ENCODE measurements around the gene PPP1R15A.
A peak's percentile ranks its signal among the peaks of the same experiment; 100 is the strongest.
"Not testable (repeated sequence)": the region's sequence is repeated elsewhere in the genome, so short reads cannot be mapped to it uniquely, and the experiment has no call there.

The PPP1R15A gene

GRCh38 chr19:48872182-48872883 is at the start of gene PPP1R15A:
PPP1R15A (plus strand) TSS chr19:48872421; CDS start chr19:48873234, 813 bp downstream.
- DNase-seq = peak; percentile 86

DNA sequence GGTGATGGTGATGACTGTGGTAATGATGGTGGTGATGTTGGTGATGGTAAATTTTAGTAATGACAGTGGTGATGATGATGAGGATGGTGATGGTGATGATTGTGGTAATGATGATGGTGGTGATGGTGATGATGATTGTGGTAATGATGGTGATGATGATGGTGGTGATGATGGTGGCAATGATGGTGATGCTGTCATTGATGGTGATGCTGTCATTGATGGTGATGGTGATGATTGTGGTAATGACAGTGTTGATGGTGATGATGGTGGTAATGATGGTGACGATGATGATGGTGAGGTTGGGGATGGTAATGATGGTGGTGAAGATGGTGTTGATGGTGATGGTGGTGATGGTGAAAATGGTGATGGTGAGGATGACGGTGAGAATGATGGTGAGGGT is 49.7 kb upstream of the PPP1R15A start:
- no peak for DNase-seq

- DNase-seq = no peak
Observed at GRCh38 chr19:48826606-48827020, 45.6 kb upstream of the PPP1R15A start.

DNA sequence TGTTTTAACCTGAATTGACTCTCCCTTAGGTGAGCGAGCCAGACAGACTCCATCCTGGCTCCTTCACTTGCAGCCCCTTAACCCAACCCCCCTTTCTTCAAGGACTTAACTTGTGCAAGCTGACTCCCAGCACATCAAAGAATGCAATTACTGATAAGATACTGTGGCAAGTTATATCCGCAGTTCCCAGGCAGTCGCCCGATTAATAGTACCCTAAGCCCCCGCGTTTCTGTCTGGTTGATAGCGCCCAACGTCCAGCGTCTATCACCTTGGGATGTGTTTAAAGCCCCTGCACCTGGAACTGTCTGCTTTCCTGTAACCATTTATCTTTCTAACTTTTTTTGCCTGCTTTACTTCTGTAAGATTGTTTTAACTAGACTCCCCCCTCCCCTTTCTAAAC is 42.1 kb upstream of the PPP1R15A start:
- DNase-seq = no peak

DNA sequence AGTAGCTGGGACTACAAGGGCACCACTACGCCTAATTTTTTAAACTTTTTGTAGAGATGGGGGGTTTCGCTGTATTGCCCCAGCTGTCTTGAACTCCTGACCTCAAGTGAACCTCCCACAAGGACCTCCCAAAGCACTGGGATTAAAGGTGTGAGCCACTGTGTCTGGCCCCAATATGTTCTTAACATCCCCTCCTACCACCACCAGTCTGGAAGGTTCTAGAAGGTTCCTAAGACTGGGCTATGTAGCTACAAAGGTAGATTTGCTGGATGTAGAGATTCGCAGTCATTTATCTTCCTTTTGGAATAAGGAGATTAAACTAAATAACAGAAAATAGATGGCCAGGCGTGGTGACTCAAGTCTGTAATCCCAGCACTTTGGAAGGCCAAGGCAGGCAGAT is 41.3 kb upstream of the PPP1R15A start:
- no peak for DNase-seq

DNA sequence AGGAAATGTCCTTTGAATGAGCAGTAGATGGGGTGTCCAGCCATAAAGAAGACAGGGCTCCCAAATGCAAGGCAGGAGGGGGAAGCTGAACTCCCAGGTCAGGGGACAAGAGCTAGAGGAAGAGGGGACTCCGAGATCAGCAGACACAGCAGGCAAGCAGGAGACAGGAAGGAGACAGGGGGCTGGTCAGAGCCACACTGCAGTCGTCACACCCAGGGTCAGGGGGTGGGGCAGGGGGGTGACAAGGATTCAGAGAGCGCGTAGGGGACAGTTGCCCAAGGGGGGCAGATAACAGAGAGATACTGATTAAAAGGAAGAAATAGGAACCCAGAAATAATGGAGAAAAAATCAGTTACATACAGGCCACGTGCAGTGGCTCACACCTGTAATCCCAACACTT is 39.2 kb upstream of the PPP1R15A start:
- DNase-seq = no peak

GRCh38 chr19:48833977-48834376 is 38.2 kb upstream of the PPP1R15A start:
- no peak for DNase-seq

GRCh38 chr19:48835734-48836088 is 36.5 kb upstream of the PPP1R15A start:
- DNase-seq = peak; percentile 61

DNA sequence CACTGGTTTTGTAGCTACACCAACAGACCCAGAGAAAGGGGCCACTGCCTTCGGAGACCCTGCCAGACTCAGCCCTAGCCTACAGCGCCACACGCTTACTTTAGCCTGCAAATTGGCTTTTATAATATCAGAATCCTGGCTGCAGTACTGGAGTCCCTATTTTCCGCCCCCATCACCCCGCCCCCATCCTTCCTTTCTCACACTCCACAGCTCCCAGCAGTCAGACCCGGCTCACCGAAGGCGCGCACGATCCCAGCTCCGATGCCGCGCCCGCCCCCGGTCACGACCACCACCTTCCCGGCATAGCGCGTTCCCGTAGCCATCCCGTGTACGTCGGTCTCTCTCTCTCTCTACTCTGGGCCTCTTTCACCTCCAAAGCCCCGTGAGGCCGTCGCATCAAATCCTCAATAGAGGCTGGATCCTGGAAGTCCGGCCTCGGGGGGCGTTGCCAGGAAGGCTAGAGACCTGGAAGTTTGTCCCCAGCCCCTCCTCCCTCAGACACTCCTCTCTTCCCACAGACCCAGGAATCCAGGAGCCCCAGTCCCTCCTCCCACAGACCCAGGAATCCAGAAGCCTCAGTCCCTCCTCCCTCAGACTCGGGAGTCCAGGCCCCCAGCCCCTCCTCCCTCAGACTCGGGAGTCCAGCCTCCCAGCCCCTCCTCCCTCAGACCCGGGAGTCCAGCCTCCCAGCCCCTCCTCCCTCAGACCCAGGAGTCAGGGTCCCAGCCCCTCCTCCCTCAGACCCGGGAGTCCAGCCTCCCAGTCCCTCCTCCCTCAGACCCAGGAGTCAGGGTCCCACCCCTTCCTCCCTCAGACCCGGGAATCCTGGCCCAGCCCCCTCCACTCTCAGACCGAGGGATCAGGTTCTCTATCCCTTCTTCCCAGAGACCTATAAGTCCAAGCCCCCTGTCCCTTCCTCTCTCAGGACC is 35.9 kb upstream of the PPP1R15A start, which contains the start of gene HSD17B14:
TSS of gene HSD17B14 (minus strand) at position 403 of the 929 bp plus-strand sequence. CDS start at position 323, 80 bp downstream.
- no peak for DNase-seq

- DNase-seq = peak; percentile 58
Observed at GRCh38 chr19:48837051-48837524, 35.1 kb upstream of the PPP1R15A start.

DNA sequence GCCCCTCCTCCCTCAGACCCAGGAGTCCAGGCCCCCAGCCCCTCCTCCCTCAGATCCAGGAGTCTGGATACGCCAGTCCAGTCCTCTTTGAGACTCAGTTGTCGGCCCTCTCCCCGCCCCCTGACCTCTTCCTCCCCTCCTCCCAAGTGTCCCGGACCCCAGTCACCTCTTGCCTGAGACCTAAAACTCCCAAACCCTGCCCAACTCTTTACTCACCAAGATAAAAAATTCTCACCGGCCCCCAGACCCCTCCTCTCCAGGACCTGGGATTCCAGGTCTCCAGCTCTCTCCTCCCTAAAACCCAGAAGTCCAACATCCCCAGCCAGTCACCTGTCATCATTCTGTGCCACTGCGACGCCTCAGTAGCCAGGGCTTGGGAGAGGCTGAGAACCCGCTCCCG is 34.5 kb upstream of the PPP1R15A start:
- no peak for DNase-seq

DNA sequence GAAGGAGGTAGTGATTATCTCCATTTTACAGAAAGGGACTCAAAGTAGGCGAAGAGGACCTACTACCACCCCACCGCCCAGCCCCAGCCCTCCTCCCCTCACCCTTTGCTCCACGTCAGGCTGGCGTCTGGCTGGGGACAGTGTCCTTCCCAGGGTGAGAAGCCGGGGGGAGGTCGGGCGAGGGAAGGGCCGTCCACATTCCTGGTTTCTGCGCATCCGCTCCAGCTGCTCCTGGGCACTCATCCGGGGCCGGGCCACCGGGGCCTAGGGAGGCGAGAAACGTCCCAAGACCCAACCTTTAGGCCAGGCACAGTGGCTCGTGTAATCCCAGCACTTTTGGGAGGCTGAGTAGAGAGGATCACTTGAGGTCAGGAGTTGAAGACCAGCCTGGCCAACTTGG is 31.2 kb upstream of the PPP1R15A start:
- no peak for DNase-seq

DNA sequence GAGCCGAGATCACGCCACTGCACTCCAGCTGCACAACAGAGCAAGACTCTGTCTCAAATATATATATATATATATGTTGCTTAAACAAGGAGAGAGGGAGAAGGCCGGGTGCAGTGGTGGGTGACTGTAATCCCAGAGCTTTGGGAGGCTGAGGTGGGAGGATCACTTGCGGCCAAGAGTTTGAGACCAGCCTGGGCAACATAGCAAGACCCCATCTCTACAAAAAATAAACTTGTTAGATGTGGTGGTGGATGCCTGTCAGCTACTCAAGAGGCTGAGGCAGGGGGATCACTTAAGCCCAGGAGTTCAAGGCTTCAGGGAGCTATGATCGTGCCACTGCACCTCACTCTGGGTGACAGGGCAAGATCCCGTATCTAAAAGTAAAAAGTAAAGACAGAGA is 30.6 kb upstream of the PPP1R15A start:
- no peak for DNase-seq

GRCh38 chr19:48842789-48843162 is 29.4 kb upstream of the PPP1R15A start:
- DNase-seq = no peak

GRCh38 chr19:48844472-48844871 is 27.7 kb upstream of the PPP1R15A start:
- DNase-seq = no peak

DNA sequence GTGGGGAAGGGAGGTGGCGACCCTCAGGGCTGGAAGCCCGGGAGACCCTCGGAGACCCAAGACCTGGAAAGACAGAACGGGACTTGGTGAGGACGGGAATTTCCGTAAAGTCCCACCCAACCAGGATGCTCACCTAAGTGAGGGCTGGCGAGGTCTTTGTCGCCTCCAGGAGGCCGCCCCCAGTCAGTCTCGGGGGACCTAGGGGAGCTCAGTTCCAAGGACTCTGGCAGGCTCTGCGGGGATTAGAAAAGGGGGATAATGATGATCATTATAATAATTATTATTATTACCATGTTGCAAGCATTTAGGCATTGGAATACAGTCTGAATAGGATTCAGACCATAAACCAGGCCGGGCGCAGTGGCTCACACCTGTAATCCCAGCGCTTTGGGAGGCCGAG is 26.8 kb upstream of the PPP1R15A start:
- no peak for DNase-seq

DNA sequence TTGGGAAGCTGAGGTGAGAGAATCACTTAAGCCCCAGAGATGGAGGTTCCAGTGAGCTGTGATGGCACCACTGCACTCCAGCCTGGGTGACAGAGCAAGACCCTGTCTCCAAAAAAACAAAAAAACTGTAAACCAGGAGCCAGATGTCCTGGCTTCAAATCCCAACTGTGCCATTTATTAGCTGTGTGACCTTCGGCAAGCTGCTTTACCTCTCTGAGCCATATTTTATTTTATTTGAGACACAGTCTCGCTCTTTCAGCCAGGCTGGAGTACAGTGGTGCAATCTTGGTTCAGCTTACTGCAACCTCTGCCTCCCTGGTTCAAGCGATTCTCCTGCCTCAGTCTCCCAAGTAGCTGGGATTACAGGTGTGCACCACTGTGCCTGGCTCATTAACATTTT is 25.6 kb upstream of the PPP1R15A start:
- not testable (repeated sequence) for DNase-seq

DNA sequence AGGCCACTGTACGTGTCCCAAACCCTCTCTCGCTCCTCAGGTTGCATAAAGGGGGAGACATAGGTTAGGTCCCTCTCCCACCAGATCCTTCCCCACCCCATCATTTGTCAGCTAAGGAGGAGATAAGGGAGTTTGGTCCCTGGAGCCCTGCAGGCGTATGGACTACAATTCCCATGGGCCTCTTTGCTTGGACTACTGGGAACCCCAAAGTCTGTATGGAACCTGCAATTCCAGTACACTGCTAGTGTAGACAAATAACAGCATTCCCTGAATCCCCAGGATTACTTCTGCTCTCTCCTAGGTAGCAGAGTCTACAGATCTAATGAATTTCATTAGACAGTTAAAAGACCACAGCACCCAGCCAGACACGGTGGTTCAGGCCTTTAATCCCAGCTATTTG is 19.9 kb upstream of the PPP1R15A start:
- DNase-seq = no peak

DNA sequence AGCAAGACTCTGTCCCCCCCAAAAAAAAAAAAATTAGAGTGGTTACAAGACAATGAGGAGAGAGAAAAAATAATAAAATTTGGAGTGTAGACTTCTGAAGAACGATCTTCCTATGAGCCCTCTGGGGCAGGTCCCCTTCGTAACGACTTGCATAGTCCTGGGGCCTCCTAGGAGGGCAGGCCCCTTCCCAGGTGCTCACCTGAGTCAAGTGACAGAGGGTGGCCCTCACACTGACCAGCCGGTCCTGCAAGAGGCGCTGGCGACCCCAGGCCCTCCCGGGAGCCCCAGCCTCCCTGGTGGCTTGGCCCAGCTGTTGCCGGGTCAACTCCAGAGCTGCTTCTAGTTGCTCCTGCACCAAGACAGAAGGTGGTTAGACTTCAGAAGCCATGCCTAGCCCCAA is 18.7 kb upstream of the PPP1R15A start:
- no peak for DNase-seq

GRCh38 chr19:48854103-48854502 is 18.1 kb upstream of the PPP1R15A start:
- DNase-seq = no peak

- no peak for DNase-seq
Observed at GRCh38 chr19:48856921-48857320, 15.3 kb upstream of the PPP1R15A start.

GRCh38 chr19:48858984-48859710 is 13.1 kb upstream of the PPP1R15A start:
- no peak for DNase-seq

Data from NCI-H1048 (cell line).